Measurements from ENCODE around the gene SLC34A3.

The SLC34A3 gene

DNA sequence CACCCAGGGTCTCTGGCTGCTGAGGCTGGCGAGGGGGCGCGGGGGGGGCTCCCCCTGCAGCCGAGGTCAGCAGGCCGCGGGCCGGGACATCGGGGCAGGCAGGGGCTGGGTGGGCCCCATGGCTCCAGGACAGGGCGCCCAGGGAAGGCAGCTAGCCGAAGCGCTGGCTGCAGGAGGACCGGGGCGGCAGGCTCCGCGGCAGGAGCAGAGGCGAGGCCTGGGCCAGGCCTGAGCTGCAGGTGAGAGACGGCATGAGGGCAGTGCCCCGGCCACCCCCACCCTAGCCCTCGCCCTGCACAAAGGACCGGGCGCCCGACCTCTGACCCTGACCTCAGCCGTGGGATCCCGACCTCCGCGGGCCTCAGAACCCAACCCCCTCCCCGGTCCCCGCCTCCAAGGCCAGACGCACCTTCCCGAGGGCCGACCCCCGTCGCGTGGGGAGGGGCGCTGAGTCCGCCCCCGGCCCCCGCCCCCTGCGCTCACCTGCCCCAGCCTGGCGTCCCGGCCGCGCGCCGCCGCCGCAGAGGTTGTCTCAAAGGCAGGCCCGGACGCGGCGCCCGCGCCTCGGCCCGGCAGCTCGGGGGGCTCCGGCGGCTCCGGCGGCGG, 9.1 kb upstream of the SLC34A3 start:
- no peak for DNase-seq (ENCODE audit: low read depth)
- peak overlapping the region; percentile 30 for H3K4me3 ChIP-seq (ENCODE audit: low read length)
- no peak for TF ChIP-seq CTCF (IDR thresholded peaks at IDR 0.05; ENCODE audit: insufficient read depth, low read depth, low read length, missing control alignments)

DNA sequence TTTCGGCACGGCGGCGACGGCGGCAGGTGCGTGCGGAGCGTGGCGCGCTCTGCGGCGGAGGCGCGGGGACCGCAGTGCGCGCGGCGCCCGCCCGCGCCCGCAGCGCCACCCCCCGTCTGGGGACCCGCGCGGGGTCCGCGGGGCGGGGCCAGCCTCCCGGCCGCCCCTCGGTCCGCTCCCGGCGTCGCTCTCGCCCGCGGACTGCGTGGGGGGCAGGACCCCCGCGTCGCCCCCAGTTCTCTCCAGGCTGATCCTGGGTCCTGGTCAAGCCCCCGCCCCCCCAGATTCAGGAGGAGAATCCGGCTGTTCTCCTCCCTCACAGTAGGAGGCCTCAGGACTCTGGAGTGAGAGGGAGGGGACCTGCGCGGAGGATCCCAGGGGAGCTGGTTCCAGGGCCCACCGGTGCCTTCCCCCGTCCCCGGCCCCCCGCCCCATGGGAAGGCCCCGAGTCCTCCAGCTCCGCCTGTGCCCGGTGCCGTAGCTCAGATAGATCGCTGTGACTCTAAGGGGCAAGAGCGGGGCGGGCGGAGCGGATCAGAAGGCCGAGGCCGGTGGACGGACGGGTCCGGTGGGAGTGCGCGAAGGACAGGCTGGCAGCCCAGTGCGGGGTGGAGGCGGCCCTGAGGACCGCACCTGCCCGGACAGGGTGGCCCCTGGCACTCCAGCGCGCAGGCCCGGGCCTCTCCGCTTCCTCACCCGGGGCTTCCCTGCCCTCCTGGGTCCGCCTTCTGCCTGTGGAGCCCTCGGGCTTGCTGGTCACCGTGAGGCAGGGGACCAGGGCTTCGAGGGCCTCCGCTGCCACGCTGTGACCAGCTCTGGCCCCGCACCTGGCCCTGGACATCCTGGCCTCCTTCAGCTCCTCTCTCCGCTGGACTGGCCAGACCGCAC, 8.3 kb upstream of the SLC34A3 start, which contains the start of gene RNF208:
Gene RNF208, minus strand, starts transcription at position 51 of the 888 bp plus-strand sequence. CDS start 1,028 bp downstream, outside the sequence.
- no peak for TF ChIP-seq CTCF (IDR thresholded peaks at IDR 0.05; ENCODE audit: insufficient read depth, low read depth, low read length, missing control alignments)
- no peak for DNase-seq (ENCODE audit: low read depth)
- peak within 1 kb of the TSS; percentile 64 for H3K4me3 ChIP-seq (ENCODE audit: low read length)

- peak; percentile 98 for DNase-seq (ENCODE audit: low read depth)
- no peak for TF ChIP-seq CTCF (IDR thresholded peaks at IDR 0.05; ENCODE audit: insufficient read depth, low read depth, low read length, missing control alignments)
- H3K4me3 ChIP-seq (ENCODE audit: low read length), result peak overlapping the region; percentile 64
Measured at GRCh38 chr9:137223078-137223970, 7.4 kb upstream of the SLC34A3 start.

- no peak for TF ChIP-seq CTCF (IDR thresholded peaks at IDR 0.05; ENCODE audit: insufficient read depth, low read depth, low read length, missing control alignments)
- peak within 1 kb of the TSS; percentile 64 for H3K4me3 ChIP-seq (ENCODE audit: low read length)
- DNase-seq (ENCODE audit: low read depth), result peak; percentile 34
Measured at GRCh38 chr9:137224830-137225694, 5.6 kb upstream of the SLC34A3 start, which contains the start of gene CYSRT1. TSS of gene CYSRT1 (plus strand) at chr9:137225174. CDS start at chr9:137225622, 448 bp downstream.

- TF ChIP-seq CTCF (IDR thresholded peaks at IDR 0.05; ENCODE audit: insufficient read depth, low read depth, low read length, missing control alignments), result no peak
- peak overlapping the region; percentile 46 for H3K4me3 ChIP-seq (ENCODE audit: low read length)
- peak; percentile 20 for DNase-seq (ENCODE audit: low read depth)
Measured at GRCh38 chr9:137225699-137226331, 4.9 kb upstream of the SLC34A3 start.
